ENCODE measurements around the gene PDIA6.
A peak's percentile ranks its signal among the peaks of the same experiment; 100 is the strongest.

The PDIA6 gene

GRCh38 chr2:10842506-10842905 lies 29.9 kb upstream of the PDIA6 start:
- H3K36me3 ChIP-seq (ENCODE audit: control insufficient read depth in 1 of 2, insufficient read depth in 2 of 2, low read length in 2 of 2) = no peaks in the 10 kb centered on the region
- H3K9me3 ChIP-seq (ENCODE audit: control insufficient read depth in 1 of 2, low read length in 2 of 2) = peaks cover 0 to 22% of the 10 kb centered on the region in 2 donors
- no peaks in the 10 kb centered on the region for H3K4me1 ChIP-seq (ENCODE audit: control insufficient read depth in 1 of 2, insufficient read depth in 2 of 2, low read length in 2 of 2)
- H3K4me3 ChIP-seq (ENCODE audit: low read depth in 1 of 2, low read length in 2 of 2) = no peak overlapping the region
- no peak overlapping the region for H3K27ac ChIP-seq (ENCODE audit: low read length)
- H3K27me3 ChIP-seq (ENCODE audit: low read depth, low read length) = no peaks in the 10 kb centered on the region

DNA sequence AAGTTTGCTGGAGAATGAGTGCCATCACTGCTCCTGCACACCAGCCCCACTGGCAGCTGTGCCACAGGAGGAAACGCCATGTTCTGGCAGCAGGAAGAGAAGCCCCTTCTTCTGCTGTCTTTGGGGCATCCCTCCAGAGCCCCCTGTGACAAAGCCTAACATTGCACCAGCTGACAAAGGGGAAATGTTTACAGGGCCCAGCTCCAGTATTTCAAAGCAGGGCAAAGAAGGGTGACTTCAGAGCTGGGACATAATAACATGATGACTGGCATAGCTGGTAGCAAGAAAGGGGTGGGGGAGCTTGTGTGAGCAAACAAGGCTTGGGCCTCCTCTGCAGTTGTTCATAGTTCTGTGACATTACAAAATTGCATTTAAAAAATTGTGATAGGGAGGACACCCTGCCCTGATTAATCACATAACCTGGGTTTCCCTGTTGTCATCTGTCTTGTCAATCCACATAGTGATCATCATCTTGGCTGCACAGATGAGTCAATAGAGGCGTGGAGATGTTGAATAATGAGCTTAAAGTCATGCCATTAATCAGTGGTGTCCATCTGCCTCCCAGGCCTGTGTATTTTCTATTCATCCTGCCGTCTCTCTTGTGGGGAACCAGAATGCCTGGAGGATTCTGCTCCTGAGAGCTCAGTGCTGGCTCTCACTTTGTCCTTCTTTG lies 29.1 kb upstream of the PDIA6 start:
- Histone ChIP-seq H3K36me3 (ENCODE audit: control insufficient read depth in 1 of 2, insufficient read depth in 2 of 2, low read length in 2 of 2) (no peaks in the 10 kb centered on the region), H3K9me3 (ENCODE audit: control insufficient read depth in 1 of 2, low read length in 2 of 2) (peaks cover 0 to 22% of the 10 kb centered on the region in 2 donors), H3K4me3 (ENCODE audit: low read depth in 1 of 2, low read length in 2 of 2) (peak overlapping the region in 1 of 2 donors; percentile 10), H3K27ac (ENCODE audit: low read length) (no peak overlapping the region), H3K27me3 (ENCODE audit: low read depth, low read length) (no peaks in the 10 kb centered on the region), H3K4me1 (ENCODE audit: control insufficient read depth in 1 of 2, insufficient read depth in 2 of 2, low read length in 2 of 2) (no peaks in the 10 kb centered on the region)

DNA sequence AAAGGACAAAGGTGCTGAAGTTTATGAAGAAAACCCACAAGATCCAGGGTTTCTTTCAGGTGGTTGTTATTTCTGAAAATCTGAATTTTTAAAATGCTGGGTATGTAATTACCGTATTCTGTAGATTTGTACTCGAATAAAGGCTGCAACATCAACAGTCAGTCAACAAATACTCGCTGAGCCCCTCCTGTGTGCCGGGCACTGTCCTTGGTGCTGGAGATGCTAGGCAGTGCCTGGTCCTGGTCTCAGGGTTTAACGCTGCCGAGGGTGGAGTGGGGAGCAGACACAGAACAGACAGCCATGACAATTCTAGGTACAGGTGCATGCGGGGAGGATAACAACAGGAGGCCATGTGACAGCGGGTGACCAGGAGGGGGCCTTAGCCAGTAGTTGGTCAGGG lies 27.2 kb upstream of the PDIA6 start:
- Histone ChIP-seq H3K4me3 (ENCODE audit: low read depth in 1 of 2, low read length in 2 of 2) (no peak overlapping the region), H3K27ac (ENCODE audit: low read length) (no peak overlapping the region)

GRCh38 chr2:10838734-10839133 lies 26.1 kb upstream of the PDIA6 start:
- no peaks in the 10 kb centered on the region for H3K36me3 ChIP-seq (ENCODE audit: control insufficient read depth in 1 of 2, insufficient read depth in 2 of 2, low read length in 2 of 2)
- no peaks in the 10 kb centered on the region for H3K27me3 ChIP-seq (ENCODE audit: low read depth, low read length)
- H3K4me1 ChIP-seq (ENCODE audit: control insufficient read depth in 1 of 2, insufficient read depth in 2 of 2, low read length in 2 of 2) = peaks cover 0 to 5% of the 10 kb centered on the region in 2 donors
- no peak overlapping the region for H3K27ac ChIP-seq (ENCODE audit: low read length)
- no peak overlapping the region for H3K4me3 ChIP-seq (ENCODE audit: low read depth in 1 of 2, low read length in 2 of 2)
- peaks cover 0 to 22% of the 10 kb centered on the region in 2 donors for H3K9me3 ChIP-seq (ENCODE audit: control insufficient read depth in 1 of 2, low read length in 2 of 2)

More for the DNA sequence above, 27.2 kb upstream of the PDIA6 start:
- Histone ChIP-seq H3K4me1 (ENCODE audit: control insufficient read depth in 1 of 2, insufficient read depth in 2 of 2, low read length in 2 of 2) (no peaks in the 10 kb centered on the region), H3K36me3 (ENCODE audit: control insufficient read depth in 1 of 2, insufficient read depth in 2 of 2, low read length in 2 of 2) (no peaks in the 10 kb centered on the region), H3K9me3 (ENCODE audit: control insufficient read depth in 1 of 2, low read length in 2 of 2) (peaks cover 0 to 22% of the 10 kb centered on the region in 2 donors), H3K27me3 (ENCODE audit: low read depth, low read length) (no peaks in the 10 kb centered on the region)

DNA sequence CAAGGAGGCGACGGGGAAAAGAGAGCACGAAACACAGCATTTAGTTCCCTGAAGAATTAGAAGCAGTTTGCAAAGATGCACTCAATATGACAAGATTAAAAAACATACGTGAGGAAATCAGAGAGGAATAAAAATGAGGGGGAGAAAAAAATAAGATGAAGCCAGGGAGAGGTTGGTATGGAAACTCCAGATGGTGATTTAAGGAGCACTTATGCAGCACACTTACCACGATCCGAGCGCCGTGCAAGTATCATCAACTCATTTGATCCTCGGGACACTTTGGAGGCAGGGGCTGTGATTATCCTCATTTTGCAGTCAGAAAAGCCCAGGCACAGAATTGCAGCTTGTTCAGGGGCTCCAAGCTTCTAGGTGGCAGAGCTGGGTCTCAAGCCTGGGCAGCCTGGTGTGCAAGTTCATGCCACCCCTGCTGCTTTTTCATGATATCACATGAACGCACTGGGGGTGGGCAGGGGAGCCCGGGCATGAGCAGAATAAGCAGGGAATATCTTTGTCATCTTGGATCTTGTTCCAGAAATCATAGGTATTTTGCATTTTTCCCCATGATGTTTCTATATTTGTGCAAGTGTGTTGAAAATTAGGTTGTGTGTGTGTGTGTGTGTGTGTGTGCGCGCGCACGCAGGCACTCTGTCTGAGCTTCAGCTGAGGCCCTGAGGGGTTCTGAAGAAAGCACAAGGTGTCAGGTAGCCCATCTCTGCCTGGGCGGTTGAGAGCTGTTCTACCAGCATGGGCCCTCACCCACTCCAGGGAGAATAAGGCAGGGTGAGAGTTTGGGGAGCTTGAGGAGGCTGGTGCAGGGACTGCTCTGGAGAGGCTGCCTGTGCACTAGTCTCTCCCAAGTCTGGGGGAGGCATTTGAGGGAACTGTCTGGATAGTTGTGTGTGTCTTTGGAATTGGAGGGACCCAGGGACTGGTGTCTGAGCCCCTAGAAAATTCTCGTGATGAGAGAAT lies 25.0 kb upstream of the PDIA6 start:
- H3K4me1 ChIP-seq (ENCODE audit: control insufficient read depth in 1 of 2, insufficient read depth in 2 of 2, low read length in 2 of 2) = peaks cover 0 to 14% of the 10 kb centered on the region in 2 donors
- no peak overlapping the region for H3K27ac ChIP-seq (ENCODE audit: low read length)
- H3K27me3 ChIP-seq (ENCODE audit: low read depth, low read length) = no peaks in the 10 kb centered on the region

DNA sequence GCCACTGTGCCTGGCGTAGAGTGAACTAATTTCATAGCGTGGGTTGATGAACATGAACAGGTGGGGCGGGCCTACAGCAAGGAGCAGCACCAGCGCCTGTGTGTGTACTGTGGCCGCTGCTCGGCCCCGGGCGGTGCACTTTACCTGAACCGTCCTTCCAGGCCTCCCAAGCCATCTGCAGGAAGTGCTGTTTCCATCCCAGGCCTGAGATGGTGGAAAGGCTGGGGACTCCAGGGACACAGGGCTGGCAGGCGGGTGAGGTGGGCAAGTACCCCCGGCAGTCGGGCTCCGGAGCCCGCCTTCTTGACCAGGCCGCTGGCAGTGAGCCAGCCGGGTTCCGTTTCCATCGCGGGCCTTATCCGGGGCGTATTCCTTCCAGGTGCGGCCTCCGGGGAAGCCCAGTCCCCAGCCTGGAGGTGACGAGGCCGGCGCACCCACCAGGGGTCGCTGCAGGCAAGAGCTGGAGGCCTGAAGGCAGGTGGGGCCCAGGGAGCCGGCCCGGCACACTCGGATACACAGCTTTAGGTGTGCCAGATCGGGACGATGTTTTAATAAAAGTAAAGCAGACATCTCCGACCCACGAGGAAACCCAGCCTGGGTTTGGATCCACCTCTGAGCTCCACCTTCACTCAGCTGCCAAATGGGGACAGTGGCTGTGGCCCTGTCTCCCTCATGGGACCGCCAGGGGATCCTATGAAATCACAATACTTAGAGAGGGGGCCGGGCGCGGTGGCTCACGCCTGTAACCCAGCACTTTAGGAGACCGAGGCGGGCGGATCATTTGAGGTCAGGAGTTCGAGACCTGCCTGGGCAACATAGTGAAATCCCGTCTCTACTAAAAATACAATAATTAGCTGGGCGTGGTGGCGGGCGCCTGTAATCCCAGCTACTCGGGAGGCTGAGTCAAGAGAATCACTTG lies 22.7 kb upstream of the PDIA6 start:
- Histone ChIP-seq H3K27ac (ENCODE audit: low read length) (no peak overlapping the region), H3K36me3 (ENCODE audit: control insufficient read depth in 1 of 2, insufficient read depth in 2 of 2, low read length in 2 of 2) (no peaks in the 10 kb centered on the region), H3K4me3 (ENCODE audit: low read depth in 1 of 2, low read length in 2 of 2) (no peak overlapping the region), H3K9me3 (ENCODE audit: control insufficient read depth in 1 of 2, low read length in 2 of 2) (peaks cover 0 to 3% of the 10 kb centered on the region in 2 donors), H3K4me1 (ENCODE audit: control insufficient read depth in 1 of 2, insufficient read depth in 2 of 2, low read length in 2 of 2) (peaks cover 0 to 14% of the 10 kb centered on the region in 2 donors), H3K27me3 (ENCODE audit: low read depth, low read length) (no peaks in the 10 kb centered on the region)

More for the DNA sequence above, 25.0 kb upstream of the PDIA6 start:
- Histone ChIP-seq H3K36me3 (ENCODE audit: control insufficient read depth in 1 of 2, insufficient read depth in 2 of 2, low read length in 2 of 2) (no peaks in the 10 kb centered on the region), H3K9me3 (ENCODE audit: control insufficient read depth in 1 of 2, low read length in 2 of 2) (peaks cover 0 to 22% of the 10 kb centered on the region in 2 donors), H3K4me3 (ENCODE audit: low read depth in 1 of 2, low read length in 2 of 2) (no peak overlapping the region)

DNA sequence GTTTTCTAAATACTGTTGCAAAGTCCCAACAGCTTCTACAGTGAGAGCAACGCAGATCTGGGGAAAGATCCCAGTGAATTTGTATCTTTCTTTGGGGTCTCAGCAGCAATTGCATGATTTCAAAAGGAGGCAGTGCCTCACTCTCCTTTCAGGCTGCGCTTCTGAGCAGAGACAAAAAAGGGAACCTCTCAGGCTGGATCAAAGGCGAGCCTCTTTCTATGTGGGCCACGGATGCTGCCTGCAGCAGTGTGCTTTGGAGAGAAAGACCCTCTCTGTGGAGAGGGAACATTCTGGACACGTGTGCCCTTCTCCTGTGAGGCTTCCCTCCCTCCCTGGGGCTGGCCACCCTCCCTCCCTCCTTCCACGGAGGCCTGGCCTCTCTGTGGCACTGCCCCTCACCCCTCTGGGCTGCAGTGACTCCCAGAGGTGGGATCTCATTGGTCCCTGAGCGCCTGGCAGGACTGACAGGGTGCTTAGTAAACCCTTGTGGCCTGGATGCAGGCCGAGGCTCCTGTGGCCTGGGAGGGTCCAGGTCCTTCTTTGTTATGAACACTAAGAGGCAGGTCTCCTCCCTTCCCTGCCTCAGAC lies 21.6 kb upstream of the PDIA6 start:
- H3K27me3 ChIP-seq (ENCODE audit: low read depth, low read length) = no peaks in the 10 kb centered on the region
- peaks cover 0 to 14% of the 10 kb centered on the region in 2 donors for H3K4me1 ChIP-seq (ENCODE audit: control insufficient read depth in 1 of 2, insufficient read depth in 2 of 2, low read length in 2 of 2)

GRCh38 chr2:10833021-10833420 lies 20.4 kb upstream of the PDIA6 start:
- H3K9me3 ChIP-seq (ENCODE audit: control insufficient read depth in 1 of 2, low read length in 2 of 2) = no peaks in the 10 kb centered on the region
- H3K36me3 ChIP-seq (ENCODE audit: control insufficient read depth in 1 of 2, insufficient read depth in 2 of 2, low read length in 2 of 2) = no peaks in the 10 kb centered on the region
- no peak overlapping the region for H3K27ac ChIP-seq (ENCODE audit: low read length)
- H3K4me3 ChIP-seq (ENCODE audit: low read depth in 1 of 2, low read length in 2 of 2) = no peak overlapping the region
- H3K27me3 ChIP-seq (ENCODE audit: low read depth, low read length) = no peaks in the 10 kb centered on the region
- peaks cover 0 to 14% of the 10 kb centered on the region in 2 donors for H3K4me1 ChIP-seq (ENCODE audit: control insufficient read depth in 1 of 2, insufficient read depth in 2 of 2, low read length in 2 of 2)

More for the DNA sequence above, 21.6 kb upstream of the PDIA6 start:
- Histone ChIP-seq H3K4me3 (ENCODE audit: low read depth in 1 of 2, low read length in 2 of 2) (no peak overlapping the region), H3K36me3 (ENCODE audit: control insufficient read depth in 1 of 2, insufficient read depth in 2 of 2, low read length in 2 of 2) (no peaks in the 10 kb centered on the region), H3K27ac (ENCODE audit: low read length) (no peak overlapping the region), H3K9me3 (ENCODE audit: control insufficient read depth in 1 of 2, low read length in 2 of 2) (no peaks in the 10 kb centered on the region)

DNA sequence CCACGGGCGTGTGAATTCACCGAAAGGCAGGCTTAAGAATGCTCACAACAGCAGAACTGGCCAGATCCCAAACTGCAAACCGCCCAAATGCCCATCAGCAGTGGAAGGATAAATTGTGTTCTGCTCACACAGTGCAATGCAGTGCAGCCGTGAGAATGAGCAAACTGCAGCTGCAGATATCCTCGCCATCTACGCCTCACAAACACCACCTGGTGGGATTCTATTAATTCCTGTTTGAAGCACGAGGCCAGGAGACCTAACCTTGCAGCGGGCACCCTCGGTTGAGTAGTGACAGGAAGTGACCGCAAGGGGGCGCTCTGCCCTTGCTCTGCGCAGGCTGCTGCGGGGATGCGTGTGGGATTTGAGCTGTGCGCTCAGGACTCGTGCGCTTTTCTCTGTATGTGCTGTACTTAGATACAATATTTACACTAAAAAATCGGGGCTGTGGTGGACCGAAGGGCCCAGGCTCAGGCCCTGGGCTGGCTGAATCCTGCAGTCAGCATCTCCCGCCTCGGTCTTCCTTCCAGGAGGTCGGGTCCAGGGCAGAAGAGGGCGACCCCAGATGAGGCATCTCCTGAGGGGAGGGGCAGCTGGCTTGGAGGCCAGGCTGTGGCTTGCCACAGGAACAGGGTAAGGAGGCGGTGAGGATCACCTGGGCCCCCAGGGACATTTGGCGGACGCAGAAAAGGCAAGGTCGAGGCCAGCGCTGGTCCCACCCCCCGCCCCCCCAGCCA lies 19.8 kb upstream of the PDIA6 start:
- H3K4me3 ChIP-seq (ENCODE audit: low read depth in 1 of 2, low read length in 2 of 2) = no peak overlapping the region
- no peaks in the 10 kb centered on the region for H3K27me3 ChIP-seq (ENCODE audit: low read depth, low read length)
- H3K36me3 ChIP-seq (ENCODE audit: control insufficient read depth in 1 of 2, insufficient read depth in 2 of 2, low read length in 2 of 2) = no peaks in the 10 kb centered on the region
- no peaks in the 10 kb centered on the region for H3K9me3 ChIP-seq (ENCODE audit: control insufficient read depth in 1 of 2, low read length in 2 of 2)
- H3K27ac ChIP-seq (ENCODE audit: low read length) = no peak overlapping the region
- peaks cover 0 to 14% of the 10 kb centered on the region in 2 donors for H3K4me1 ChIP-seq (ENCODE audit: control insufficient read depth in 1 of 2, insufficient read depth in 2 of 2, low read length in 2 of 2)

DNA sequence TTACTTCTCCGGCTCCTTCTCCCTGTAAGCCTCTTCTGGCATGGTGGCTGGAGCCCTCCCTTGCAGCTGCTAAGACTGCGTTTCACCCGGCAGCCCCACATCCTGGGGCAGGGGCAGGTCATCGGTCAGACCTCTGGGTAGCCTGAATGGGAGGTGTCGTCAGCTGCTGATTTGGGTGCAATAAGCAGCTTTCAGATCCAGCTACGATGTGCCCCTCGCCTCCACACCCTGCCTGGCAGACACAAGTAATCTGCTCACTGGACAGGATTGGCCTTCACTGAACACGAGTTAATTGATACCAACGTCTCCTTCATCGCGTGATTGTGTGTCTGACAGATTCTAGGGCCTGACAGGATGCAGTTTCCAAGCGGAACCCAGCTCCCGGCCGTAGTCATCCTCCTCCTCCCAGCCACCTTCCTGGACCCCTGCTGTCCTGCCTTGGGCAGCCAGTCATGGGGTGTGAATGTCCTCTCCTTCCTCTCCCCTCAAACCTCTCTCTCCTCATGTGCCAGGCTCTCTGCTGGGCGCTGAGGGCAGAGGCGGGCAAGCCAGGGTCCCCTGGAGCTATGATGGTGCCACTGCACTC lies 18.9 kb upstream of the PDIA6 start:
- H3K4me1 ChIP-seq (ENCODE audit: control insufficient read depth in 1 of 2, insufficient read depth in 2 of 2, low read length in 2 of 2) = peaks cover 0 to 14% of the 10 kb centered on the region in 2 donors
- H3K4me3 ChIP-seq (ENCODE audit: low read depth in 1 of 2, low read length in 2 of 2) = no peak overlapping the region
- H3K9me3 ChIP-seq (ENCODE audit: control insufficient read depth in 1 of 2, low read length in 2 of 2) = no peaks in the 10 kb centered on the region
- H3K36me3 ChIP-seq (ENCODE audit: control insufficient read depth in 1 of 2, insufficient read depth in 2 of 2, low read length in 2 of 2) = no peaks in the 10 kb centered on the region
- H3K27ac ChIP-seq (ENCODE audit: low read length) = no peak overlapping the region
- H3K27me3 ChIP-seq (ENCODE audit: low read depth, low read length) = no peaks in the 10 kb centered on the region

Data from muscle layer of duodenum (tissue), 2 donors.